H1 (cell line): ENCODE results near the gene CAMKK1. TPM values are rescaled to one million over a fixed set of nuclear protein-coding genes. Genes with fewer than 3 reads are reported as not detected.

Experiments used
- CTCF ChIA-PET: fragments of 300-600 bp; sonication (Branson Sonifier 250); formaldehyde crosslinking; loops from one replicate; lab custom pipeline; 2021; ENCODE audit not compliant: partially characterized antibody; lab: Charles Lee
- POLR2A ChIA-PET: fragments of 300-600 bp; sonication (Branson Sonifier 250); formaldehyde crosslinking; loops from one replicate; lab custom pipeline; 2021; ENCODE audit warnings: inconsistent platforms; ENCODE audit not compliant: partially characterized antibody; lab: Charles Lee
- DNase-seq, 2 experiments: peaks; one replicate each; pipeline versions ENCODE4 v3.0.0 to v3.0.0-alpha.2; 2010 to 2022; ENCODE audit warnings: low spot score in 2 of 2, low read depth in 1 of 2, mixed read lengths in 1 of 2
- FAIRE-seq: peaks from 2 replicates; lab custom pipeline; 2011; peaks lifted over from hg19 to GRCh38; lab: Jason Lieb, UNC
- H2AFZ ChIP-seq: 2 replicates; pipeline ENCODE4 v1.8.1; 2012; ENCODE audit warnings: low read length, inconsistent platforms
- H2AK5ac ChIP-seq: 2 replicates; pipeline ENCODE4 v1.6.1; 2013; ENCODE audit warnings: low read depth, low read length
- H2BK120ac ChIP-seq: replicated peaks from 2 replicates; pipeline ENCODE3; 2013; ENCODE audit warnings: low read depth, low read length, inconsistent platforms
- H2BK12ac ChIP-seq: 2 replicates; pipeline ENCODE4 v1.6.1; 2013; ENCODE audit warnings: low read depth, low read length
- H2BK15ac ChIP-seq: 2 replicates; pipeline ENCODE4 v1.6.1; 2013; ENCODE audit warnings: low read length
- H2BK20ac ChIP-seq: 2 replicates; pipeline ENCODE4 v1.6.1; 2013; ENCODE audit warnings: low read length
- H2BK5ac ChIP-seq: 2 replicates; pipeline ENCODE4 v1.6.1; 2013; ENCODE audit warnings: low read depth, low read length
- H3K14ac ChIP-seq: 2 replicates; pipeline ENCODE4 v1.6.1; 2013; ENCODE audit warnings: inconsistent platforms; ENCODE audit not compliant: insufficient read length
- H3K18ac ChIP-seq: 2 replicates; pipeline ENCODE4 v1.6.1; 2013; ENCODE audit warnings: low read length; ENCODE audit errors: extremely low read depth
- H3K23ac ChIP-seq: 2 replicates; pipeline ENCODE4 v1.6.1; 2013; ENCODE audit warnings: inconsistent platforms; ENCODE audit not compliant: insufficient read length
- H3K23me2 ChIP-seq: 2 replicates; pipeline ENCODE4 v1.6.1; 2013; ENCODE audit warnings: low read depth, low read length
- H3K27ac ChIP-seq: 2 replicates; pipeline ENCODE4 v1.6.1; 2011; ENCODE audit warnings: low read depth, low read length, inconsistent platforms
- H3K27me3 ChIP-seq, 4 experiments: replicated peaks in 1 of 4; 1 replicate in 1 of 4; 2 replicates in 3 of 4; pipeline versions ENCODE4 v1.6.1 to v1.8.1; 2011 to 2013; ENCODE audit warnings: low read length in 3 of 4, mild to moderate bottlenecking in 3 of 4, inconsistent platforms in 2 of 4, mixed read lengths in 2 of 4, moderate library complexity in 1 of 4; ENCODE audit not compliant: control insufficient read depth in 3 of 4, insufficient read depth in 3 of 4; ENCODE audit errors: extremely low read depth in 1 of 4
- H3K36me3 ChIP-seq, 4 experiments: 2 replicates each; pipeline versions ENCODE4 v1.6.1 to v1.8.1; 2011 to 2013; ENCODE audit warnings: mild to moderate bottlenecking in 4 of 4, low read length in 3 of 4, moderate library complexity in 2 of 4, control low read depth in 1 of 4, inconsistent platforms in 1 of 4; ENCODE audit not compliant: insufficient read depth in 4 of 4, control insufficient read depth in 2 of 4
- H3K4ac ChIP-seq: replicated peaks from 2 replicates; pipeline ENCODE3; 2013; ENCODE audit warnings: low read length, low read depth, mixed read lengths, inconsistent platforms; ENCODE audit not compliant: insufficient read length
- H3K4me1 ChIP-seq, 4 experiments: replicated peaks in 1 of 4; 1 replicate in 1 of 4; 2 replicates in 3 of 4; pipeline versions ENCODE4 v1.6.1 to v1.8.1; 2011 to 2013; ENCODE audit warnings: low read length in 3 of 4, inconsistent platforms in 2 of 4, mixed read lengths in 1 of 4; ENCODE audit not compliant: insufficient read depth in 4 of 4, control insufficient read depth in 3 of 4
- H3K4me2 ChIP-seq, 2 experiments: 2 replicates each; pipeline versions ENCODE4 v1.6.1 to v1.8.1; 2011 to 2013; ENCODE audit warnings: low read depth in 2 of 2, low read length in 2 of 2, control low read depth in 1 of 2, inconsistent platforms in 1 of 2, mild to moderate bottlenecking in 1 of 2; ENCODE audit not compliant: insufficient read depth in 1 of 2
- H3K4me3 ChIP-seq, 4 experiments: fragments of 200-600, 300-600 bp in 1 of 4; sonication (generic), shearing (Covaris generic), sonication (Bioruptor Twin) in 1 of 4; 2 replicates each; pipeline versions ENCODE4 v1.5.1 to v1.8.1; 2011 to 2016; ENCODE audit warnings: low read length in 4 of 4, low read depth in 3 of 4, control low read depth in 2 of 4, inconsistent platforms in 2 of 4, mild to moderate bottlenecking in 2 of 4, mixed read lengths in 1 of 4, moderate library complexity in 1 of 4; ENCODE audit not compliant: insufficient read depth in 2 of 4; ENCODE audit errors: extremely low read depth in 1 of 4
- H3K56ac ChIP-seq: replicated peaks from 2 replicates; pipeline ENCODE3; 2013; ENCODE audit warnings: low read depth, mild to moderate bottlenecking, mixed read lengths, low read length, inconsistent platforms; ENCODE audit not compliant: insufficient read length
- H3K79me1 ChIP-seq: 2 replicates; pipeline ENCODE4 v1.6.1; 2013; ENCODE audit warnings: low read depth, low read length, control low read depth
- H3K79me2 ChIP-seq, 2 experiments: 2 replicates each; pipeline versions ENCODE4 v1.6.1 to v1.8.1; 2012 to 2013; ENCODE audit warnings: low read length in 2 of 2, mild to moderate bottlenecking in 2 of 2, inconsistent platforms in 1 of 2; ENCODE audit not compliant: insufficient read depth in 2 of 2, control insufficient read depth in 1 of 2
- H3K9ac ChIP-seq, 4 experiments: replicated peaks in 1 of 4; 1 replicate in 1 of 4; 2 replicates in 3 of 4; pipeline versions ENCODE4 v1.6.1 to v1.8.1; 2011 to 2013; ENCODE audit warnings: low read depth in 3 of 4, low read length in 3 of 4, control low read depth in 2 of 4, mild to moderate bottlenecking in 2 of 4, moderate library complexity in 2 of 4, inconsistent platforms in 1 of 4; ENCODE audit errors: extremely low read depth in 1 of 4
- H3K9me3 ChIP-seq, 2 experiments: 2 replicates each; pipeline versions ENCODE4 v1.6.1 to v1.8.1; 2012 to 2013; ENCODE audit warnings: mild to moderate bottlenecking in 2 of 2, moderate library complexity in 2 of 2, control low read depth in 1 of 2, inconsistent platforms in 1 of 2, low read depth in 1 of 2, low read length in 1 of 2, mixed read lengths in 1 of 2; ENCODE audit not compliant: insufficient read depth in 2 of 2
- H4K20me1 ChIP-seq, 2 experiments: replicated peaks in 1 of 2; 2 replicates each; pipeline versions ENCODE3 to v1.8.1; 2011 to 2013; ENCODE audit warnings: inconsistent platforms in 2 of 2, low read length in 2 of 2, mild to moderate bottlenecking in 1 of 2; ENCODE audit not compliant: insufficient read depth in 2 of 2, control insufficient read depth in 1 of 2
- H4K5ac ChIP-seq: 2 replicates; pipeline ENCODE4 v1.6.1; 2013; ENCODE audit warnings: low read length, low read depth, mixed read lengths, inconsistent platforms; ENCODE audit not compliant: insufficient read length
- H4K8ac ChIP-seq: 2 replicates; pipeline ENCODE4 v1.8.0; 2013; ENCODE audit warnings: mild to moderate bottlenecking, moderate library complexity, low read length, inconsistent platforms; ENCODE audit not compliant: insufficient read depth; ENCODE audit errors: extremely low read depth
- H4K91ac ChIP-seq: replicated peaks from 2 replicates; pipeline ENCODE3; 2013; ENCODE audit warnings: low read length, mixed read lengths, inconsistent platforms; ENCODE audit not compliant: insufficient read length
- ATF2 ChIP-seq: IDR thresholded peaks from 2 replicates; pipeline ENCODE4 v1.6.1; 2012; ENCODE audit warnings: low read length, inconsistent platforms
- HDAC6 ChIP-seq: IDR thresholded peaks from one replicate; pipeline ENCODE4 v1.7.1; 2012; ENCODE audit warnings: low read depth, mild to moderate bottlenecking, inconsistent platforms, low read length, moderate library complexity
- JUND ChIP-seq: IDR thresholded peaks from 2 replicates; pipeline ENCODE4 v1.6.1; 2011; ENCODE audit warnings: mild to moderate bottlenecking, improper control_type of control experiment, low read length
- MAX ChIP-seq: IDR thresholded peaks from 2 replicates; pipeline ENCODE4 v1.6.1; 2012; ENCODE audit warnings: inconsistent platforms
- NRF1 ChIP-seq: IDR thresholded peaks from 2 replicates; pipeline ENCODE4 v1.6.1; 2011; ENCODE audit warnings: mild to moderate bottlenecking, low read depth, low read length, improper control_type of control experiment
- POU5F1 ChIP-seq: IDR thresholded peaks from 2 replicates; pipeline ENCODE4 v1.6.1; 2011; ENCODE audit warnings: low read depth, mild to moderate bottlenecking, low read length, moderate library complexity
- RBBP5 ChIP-seq: IDR thresholded peaks from 2 replicates; pipeline ENCODE4 v1.7.1; 2012; ENCODE audit warnings: low read depth, mild to moderate bottlenecking, inconsistent platforms, low read length, moderate library complexity, borderline replicate concordance
- SIN3A ChIP-seq, 2 experiments: IDR thresholded peaks in 1 of 2; conservative IDR thresholded peaks in 1 of 2; 2 replicates each; pipeline ENCODE4 v1.6.1; 2011 to 2012; ENCODE audit warnings: low read length in 2 of 2, improper control_type of control experiment in 1 of 2, low read depth in 1 of 2, mild to moderate bottlenecking in 1 of 2
- SUZ12 ChIP-seq: fragments of 200-600 bp; sonication (generic); IDR thresholded peaks from 2 replicates; pipeline ENCODE4 v1.6.1; 2012; ENCODE audit warnings: mild to moderate bottlenecking, inconsistent platforms, low read length, moderate library complexity, mixed read lengths
- TAF7 ChIP-seq: optimal IDR thresholded peaks from 2 replicates; pipeline ENCODE3; 2011; ENCODE audit warnings: low read depth, mild to moderate bottlenecking, inconsistent platforms, low read length, moderate library complexity, borderline replicate concordance
- USF2 ChIP-seq: IDR thresholded peaks from 2 replicates; pipeline ENCODE4 v1.6.1; 2011; ENCODE audit warnings: low read length, improper control_type of control experiment
- WGBS, 2 experiments: shearing (Covaris generic) in 1 of 2; methylation state at CpG; one replicate each; pipeline versions ENCODE4 v1.1.6 to v1.1.7; 2013 to 2015; ENCODE audit warnings: low lambda C conversion rate in 2 of 2, mixed read lengths in 2 of 2, inconsistent platforms in 1 of 2, low coverage in 1 of 2, missing lambda C conversion rate in 1 of 2; ENCODE audit not compliant: insufficient replicate concordance in 2 of 2, insufficient coverage in 1 of 2, insufficient read length in 1 of 2; ENCODE audit errors: extremely low coverage in 1 of 2, missing lambda C conversion rate in 1 of 2; 5-methylcytosine and 5-hydroxymethylcytosine counted together
- polyA plus RNA-seq, 7 experiments: library from polyadenylated mRNA; depleted of rRNA in 3 of 7; stranded (reverse) in 5 of 7; unstranded in 2 of 7; fragments of >200 nt in 5 of 7; fragments of 200-250 nt in 2 of 7; gene quantifications; 1 replicate in 5 of 7; 2 replicates in 1 of 7; 4 replicates in 1 of 7; pipeline versions ENCODE4 v1.2.1 to v1.2.3, GENCODE V29; 2011 to 2013; ENCODE audit warnings: missing spikeins in 2 of 7, mixed read lengths in 2 of 7
- total RNA-seq: library from RNA; stranded (reverse); fragmentation: NEBNext Ultra II Directional; extraction: Animal tissue kit (Norgen Biotek cat#: 25700); gene quantifications from 2 replicates; pipeline ENCODE4 v1.2.1, GENCODE V29; 2021

The CAMKK1 gene
- total and polyA plus RNA-seq, 2 of the 8 experiments (the other 6 are each of a cell fraction or from before 2014, with no cell fraction given) = 7.1 to 7.6 TPM

GRCh38 chr17:3884188-3884587 lies 8.7 kb downstream of the CAMKK1 start:
- Histone ChIP-seq H2BK20ac (no peak overlapping the region), H2BK5ac (no peak overlapping the region), H4K8ac (no peak overlapping the region), H2BK12ac (no peak overlapping the region), H3K14ac (no peak overlapping the region), H4K5ac (no peak overlapping the region), H2BK15ac (no peak overlapping the region), H3K56ac (no peak overlapping the region), H2AK5ac (no peak overlapping the region), H3K4me1 (peaks cover 0 to 12% (median 6%) of the 10 kb centered on the region in 4 experiments; a peak in 3 of 7 replicates), H3K4ac (no peak overlapping the region), H3K23ac (no peak overlapping the region), H3K4me3 (no peak overlapping the region), H3K4me2 (no peak overlapping the region), H4K91ac (no peak overlapping the region), H3K27me3 (no peaks in the 10 kb centered on the region), H4K20me1 (no peaks in the 10 kb centered on the region), H3K27ac (no peak overlapping the region), H2BK120ac (no peak overlapping the region), H3K36me3 (peaks cover 3 to 9% (median 5%) of the 10 kb centered on the region in 4 experiments; a peak in 5 of 8 replicates), H3K23me2 (no peaks in the 10 kb centered on the region), H3K79me2 (no peaks in the 10 kb centered on the region; a peak in 1 of 4 replicates), H2AFZ (no peak overlapping the region), H3K79me1 (no peaks in the 10 kb centered on the region), H3K18ac (no peak overlapping the region), H3K9me3 (no peaks in the 10 kb centered on the region), H3K9ac (no peak overlapping the region)
- DNase-seq = no peak
- 87% methylated on average over 10 of the region's 12 CpGs; no CpG with 5 or more reads in 1 of the 2 experiments for WGBS, 2 experiments
- ChIA-PET CTCF (interaction anchor here (1.0 to 5.0 kb wide), 6 partner anchors 10 to 39 kb away, joined by 3 to 33 read pairs (median 6); no protein-coding TSS in a partner anchor), POLR2A (no interaction called here)
- FAIRE-seq = no peak
- TF ChIP-seq SUZ12 (no peak), MAX (no peak), TAF7 (no peak), ATF2 (no peak), USF2 (no peak), JUND (no peak), NRF1 (no peak), POU5F1 (no peak), RBBP5 (no peak), SIN3A (conservative IDR thresholded peaks at IDR 0.05 in 1 of 2, IDR thresholded peaks at IDR 0.05 in 1 of 2; ENCODE audit: low read depth in 1 of 2, low read length in 2 of 2) (no peak), HDAC6 (no peak)
